DOHH2 (cell line): ENCODE data around the gene A4GALT.

ENCODE experiments used
- EZH2phosphoT487 ChIP-seq: fragments of 200-600 bp; sonication (generic); IDR thresholded peaks from 2 replicates; pipeline ENCODE4 v1.6.1; 2017; ENCODE audit warnings: borderline replicate concordance, mild to moderate bottlenecking, antibody characterized with exemption, low read length, moderate library complexity, mixed read lengths
- TF ChIP-seq, protein P1 (sequence below): fragments of 200-600 bp; sonication (generic); IDR thresholded peaks from one replicate; pipeline ENCODE4 v1.5.1; 2014; ENCODE audit warnings: antibody characterized with exemption, mild to moderate bottlenecking, low read depth, low read length; ENCODE audit not compliant: poor library complexity, severe bottlenecking

DNA sequence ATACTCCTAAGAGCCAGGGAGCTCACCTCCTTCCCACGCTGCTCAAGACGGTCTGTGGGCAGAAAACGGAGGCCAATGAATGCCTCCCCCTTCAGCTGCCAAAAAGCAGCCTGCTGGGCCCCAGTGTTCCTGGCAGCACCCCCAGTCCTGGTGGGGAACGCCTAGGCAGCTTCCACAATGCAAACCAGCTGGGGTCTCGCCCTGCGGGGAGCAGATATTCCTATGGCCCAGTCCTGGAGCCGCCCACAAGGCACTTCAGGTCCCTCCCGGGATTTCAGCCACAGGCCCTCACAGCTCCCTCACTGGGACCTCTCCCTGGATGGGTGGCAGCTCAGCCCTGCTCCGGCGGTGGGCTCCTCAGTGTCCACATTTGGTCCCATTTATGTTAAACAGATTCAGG lies 29.2 kb downstream of the A4GALT start:
- TF ChIP-seq, protein P1, sequence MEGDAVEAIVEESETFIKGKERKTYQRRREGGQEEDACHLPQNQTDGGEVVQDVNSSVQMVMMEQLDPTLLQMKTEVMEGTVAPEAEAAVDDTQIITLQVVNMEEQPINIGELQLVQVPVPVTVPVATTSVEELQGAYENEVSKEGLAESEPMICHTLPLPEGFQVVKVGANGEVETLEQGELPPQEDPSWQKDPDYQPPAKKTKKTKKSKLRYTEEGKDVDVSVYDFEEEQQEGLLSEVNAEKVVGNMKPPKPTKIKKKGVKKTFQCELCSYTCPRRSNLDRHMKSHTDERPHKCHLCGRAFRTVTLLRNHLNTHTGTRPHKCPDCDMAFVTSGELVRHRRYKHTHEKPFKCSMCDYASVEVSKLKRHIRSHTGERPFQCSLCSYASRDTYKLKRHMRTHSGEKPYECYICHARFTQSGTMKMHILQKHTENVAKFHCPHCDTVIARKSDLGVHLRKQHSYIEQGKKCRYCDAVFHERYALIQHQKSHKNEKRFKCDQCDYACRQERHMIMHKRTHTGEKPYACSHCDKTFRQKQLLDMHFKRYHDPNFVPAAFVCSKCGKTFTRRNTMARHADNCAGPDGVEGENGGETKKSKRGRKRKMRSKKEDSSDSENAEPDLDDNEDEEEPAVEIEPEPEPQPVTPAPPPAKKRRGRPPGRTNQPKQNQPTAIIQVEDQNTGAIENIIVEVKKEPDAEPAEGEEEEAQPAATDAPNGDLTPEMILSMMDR = no peak
- TF ChIP-seq EZH2phosphoT487 = no peak
